Dermis blood vessel endothelial cell (primary cell): ENCODE measurements around the gene TBRG4. TPM values are rescaled to one million over a fixed set of nuclear protein-coding genes. Genes with fewer than 3 reads are reported as not detected.

Source experiments
- DNase-seq: peaks from one replicate; pipeline ENCODE4 v3.0.0; 2010
- total RNA-seq: library from RNA; depleted of rRNA; stranded (reverse); fragments of >200 nt; gene quantifications from 2 replicates; pipeline ENCODE4 v1.2.3, GENCODE V29; 2014

TBRG4 gene
- total RNA-seq, 1 donor from 2014 or later = 55.1 TPM

DNA sequence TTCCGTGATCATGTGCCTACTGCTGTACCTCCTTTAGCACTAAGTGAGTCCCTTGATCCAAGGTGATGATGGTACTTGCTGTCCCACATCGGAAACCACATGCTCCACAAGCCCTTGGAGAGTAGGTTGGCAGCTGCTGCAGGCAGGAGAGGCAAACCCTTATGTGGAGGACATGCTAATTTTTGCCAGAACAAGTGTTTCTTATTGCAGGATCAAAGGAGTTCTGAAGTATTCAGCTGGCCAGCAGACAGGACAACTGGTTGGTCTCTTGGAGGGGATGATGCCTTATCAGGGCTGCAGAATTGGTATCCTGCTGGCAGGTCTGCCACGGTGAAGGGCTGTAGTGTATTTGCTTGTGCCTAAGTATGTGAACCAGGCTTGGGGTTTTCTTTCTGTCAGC lies 59.5 kb downstream of the TBRG4 start:
- no peak for DNase-seq

GRCh38 chr7:45050198-45050597 lies 61.3 kb downstream of the TBRG4 start:
- DNase-seq = no peak

Other genes with a start within 250 kb of the TBRG4 start
- gene PURB, start 226.2 kb downstream of the TBRG4 start, total RNA-seq = 18.5 and 30.9 TPM in 2 replicates
- 0.09 and 0.17 TPM in 2 replicates for gene MYO1G, start 132.7 kb downstream of the TBRG4 start, total RNA-seq
- gene CCM2, start 111.5 kb downstream of the TBRG4 start, total RNA-seq = 76.4 and 91.4 TPM in 2 replicates
- 0.68 and 1.9 TPM in 2 replicates for gene NACAD, start 22.7 kb downstream of the TBRG4 start, total RNA-seq
- gene RAMP3, start 46.1 kb upstream of the TBRG4 start, total RNA-seq = 114 and 116 TPM in 2 replicates